HG03196 (cell line): ENCODE data around the gene PKN2.
"Not testable (repeated sequence)": the region's sequence is repeated elsewhere in the genome, so short reads cannot be mapped to it uniquely, and the experiment has no call there.

Experiments used
- ATAC-seq: cut with Tn5 transposase; IDR thresholded peaks from one replicate; pipeline ENCODE4 v1.9.1; 2021; ENCODE audit not compliant: unreplicated experiment

PKN2 gene

DNA sequence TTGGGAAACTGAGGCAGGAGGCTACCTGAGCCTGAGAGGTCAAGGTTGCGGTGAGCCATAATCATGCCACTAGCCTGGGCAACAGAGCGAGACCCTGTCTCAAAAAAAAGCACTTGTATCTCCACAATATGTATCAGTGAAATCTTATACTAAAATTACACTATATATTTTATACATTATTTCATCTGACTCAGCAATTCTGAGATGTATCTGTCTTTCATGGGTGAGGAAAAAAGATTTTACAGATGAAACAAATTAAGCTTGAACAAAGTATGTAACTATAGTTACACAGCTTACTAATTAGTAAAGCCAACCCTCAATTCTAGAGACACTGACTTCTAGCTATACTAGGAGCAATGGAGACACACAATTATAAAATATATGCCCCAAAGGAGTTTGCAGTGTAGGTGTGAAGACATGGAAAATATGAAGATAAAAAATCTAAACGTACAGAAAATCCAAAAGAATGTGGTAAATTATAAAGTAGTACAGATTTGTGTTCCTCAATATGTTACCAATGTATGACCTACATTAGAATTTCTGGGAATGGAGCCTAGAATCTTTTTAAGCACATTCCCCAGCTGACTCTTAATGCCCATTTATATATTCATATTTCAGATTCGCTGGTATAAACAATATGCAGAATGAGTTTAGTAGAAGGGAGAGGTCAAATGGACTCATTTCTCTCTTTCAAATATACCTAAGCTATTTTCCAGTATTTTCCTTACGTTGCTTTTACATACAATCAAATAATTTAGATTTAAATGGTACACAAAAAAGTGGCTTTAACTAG is 192.7 kb downstream of the PKN2 start:
- ATAC-seq, result no peak

DNA sequence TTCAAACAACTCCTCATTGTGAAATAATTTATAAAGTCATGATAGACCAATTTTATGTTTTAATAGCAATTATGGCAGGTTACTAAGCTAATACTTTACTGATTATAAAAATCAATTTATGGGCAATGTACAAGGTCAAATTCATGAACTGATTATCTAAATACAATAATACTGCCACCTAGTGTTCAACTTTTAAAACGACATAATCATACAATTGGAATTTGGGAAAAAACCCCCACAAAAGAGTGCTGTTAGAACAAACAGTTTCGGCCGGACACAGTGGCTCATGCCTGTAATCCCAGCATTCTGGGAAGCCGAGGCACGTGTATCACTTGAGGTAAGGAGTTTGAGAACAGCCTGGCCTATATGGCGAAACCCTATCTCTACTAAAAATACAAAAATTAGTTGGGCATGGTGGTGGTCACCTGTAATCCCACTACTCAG is 193.3 kb downstream of the PKN2 start:
- no peak for ATAC-seq

GRCh38 chr1:88877911-88878310 is 193.8 kb downstream of the PKN2 start:
- ATAC-seq, result no peak

GRCh38 chr1:88878731-88879130 is 194.7 kb downstream of the PKN2 start:
- ATAC-seq, result no peak

DNA sequence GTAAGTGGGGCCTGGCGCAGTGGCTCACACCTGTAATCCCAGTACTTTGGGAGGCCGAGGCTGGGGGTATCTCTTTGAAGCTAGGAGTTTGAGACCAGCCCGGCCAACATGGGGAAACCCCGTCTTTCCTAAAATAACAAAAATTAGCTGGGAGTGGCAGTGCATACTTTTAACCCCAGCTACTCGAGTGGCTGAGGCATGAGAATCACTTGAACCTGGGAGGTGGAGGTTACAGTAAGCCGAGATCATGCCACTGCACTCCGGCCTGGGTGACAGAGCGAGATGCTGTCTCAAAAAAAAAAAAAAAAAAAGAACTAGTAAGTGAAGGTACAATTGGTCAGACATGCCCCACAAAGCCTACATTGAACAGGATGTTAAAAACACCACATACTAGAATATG is 196.6 kb downstream of the PKN2 start:
- not testable (repeated sequence) for ATAC-seq

- ATAC-seq, result no peak
Measured at GRCh38 chr1:88883156-88883555, 199.1 kb downstream of the PKN2 start.
